CD4-positive, alpha-beta T cell treated with Interleukin-2 at 100 ng/mL for 4 hours (primary cell): ENCODE measurements around the gene TSNAX.

Experiments
- DNase-seq: peaks from one replicate; pipeline ENCODE4 v3.0.0-alpha.2; 2020; ENCODE audit warnings: low spot score

The TSNAX gene

GRCh38 chr1:231518485-231519034 lies 9.9 kb upstream of the TSNAX start:
- no peak for DNase-seq

GRCh38 chr1:231519166-231519565 lies 9.3 kb upstream of the TSNAX start:
- DNase-seq, result no peak

- no peak for DNase-seq
These were observed 6.4 kb upstream of the TSNAX start for GRCh38 chr1:231522038-231522437.

- no peak for DNase-seq
These were observed 5.4 kb upstream of the TSNAX start for GRCh38 chr1:231522931-231523642.

GRCh38 chr1:231523816-231524215 lies 4.7 kb upstream of the TSNAX start:
- DNase-seq, result no peak

GRCh38 chr1:231526536-231526935 lies 1.9 kb upstream of the TSNAX start:
- DNase-seq, result no peak

GRCh38 chr1:231527586-231528171 lies 790 bp upstream of the TSNAX start:
- no peak for DNase-seq

GRCh38 chr1:231533240-231533639 lies 4.8 kb downstream of the TSNAX start:
- no peak for DNase-seq

GRCh38 chr1:231534703-231535159 lies 6.3 kb downstream of the TSNAX start:
- no peak for DNase-seq

- no peak for DNase-seq
These were observed 7.6 kb downstream of the TSNAX start for GRCh38 chr1:231536099-231536498.

GRCh38 chr1:231540847-231541246 lies 12.4 kb downstream of the TSNAX start:
- DNase-seq, result no peak

- no peak for DNase-seq
These were observed 13.4 kb downstream of the TSNAX start for GRCh38 chr1:231541842-231542241.

- DNase-seq, result no peak
These were observed 16.6 kb downstream of the TSNAX start for GRCh38 chr1:231544943-231545592.

- DNase-seq, result no peak
These were observed 18.2 kb downstream of the TSNAX start for GRCh38 chr1:231546693-231547092.

- no peak for DNase-seq
These were observed 21.4 kb downstream of the TSNAX start for GRCh38 chr1:231549733-231550447.

- DNase-seq, result peak; percentile 27
These were observed 21.9 kb downstream of the TSNAX start for GRCh38 chr1:231550448-231550781.

GRCh38 chr1:231553320-231553719 lies 24.9 kb downstream of the TSNAX start:
- no peak for DNase-seq

GRCh38 chr1:231554969-231555368 lies 26.5 kb downstream of the TSNAX start:
- no peak for DNase-seq

- DNase-seq, result no peak
These were observed 28.9 kb downstream of the TSNAX start for GRCh38 chr1:231557411-231557810.

GRCh38 chr1:231557898-231558707 lies 29.6 kb downstream of the TSNAX start:
- DNase-seq, result no peak

- DNase-seq, result no peak
These were observed 30.3 kb downstream of the TSNAX start for GRCh38 chr1:231558708-231559185.
